Left lung (tissue), 10 donors: ENCODE results near the gene NXT1. TPM values are rescaled to one million over a fixed set of nuclear protein-coding genes. Genes with fewer than 3 reads are reported as not detected.

Experiments used
- ATAC-seq: fragments of 200-7000 bp; cut with Tn5 transposase; one replicate; pipeline ENCODE4 v1.9.1; 2020; ENCODE audit warnings: moderate library complexity
- DNase-seq, 4 donors: peaks; one replicate each; pipeline ENCODE4 v3.0.0-alpha.2; 2013 to 2020
- H3K27ac ChIP-seq, 2 donors: fragments of 200-600 bp; sonication (generic) in 1 of 2; one replicate each; pipeline versions ENCODE4 v1.5.0 to v1.8.0; 2020 to 2021
- H3K27me3 ChIP-seq, 2 donors: fragments of 200-600 bp; sonication (generic) in 1 of 2; one replicate each; pipeline versions ENCODE4 v1.5.0 to v1.8.0; 2020 to 2021
- H3K36me3 ChIP-seq, 2 donors: fragments of 200-600 bp; sonication (generic) in 1 of 2; one replicate each; pipeline versions ENCODE4 v1.5.0 to v1.8.0; 2020 to 2021
- H3K4me1 ChIP-seq, 2 donors: fragments of 200-600 bp; one replicate each; pipeline ENCODE4 v1.8.0; 2021
- H3K4me3 ChIP-seq, 2 donors: fragments of 200-600 bp; sonication (generic) in 1 of 2; one replicate each; pipeline versions ENCODE4 v1.5.0 to v1.8.0; 2020 to 2021; ENCODE audit warnings: mild to moderate bottlenecking in 1 of 2
- H3K9me3 ChIP-seq, 2 donors: fragments of 200-600 bp; sonication (generic) in 1 of 2; one replicate each; pipeline versions ENCODE4 v1.5.0 to v1.8.0; 2020 to 2021
- CTCF ChIP-seq, 2 donors: fragments of 200-600 bp; sonication (generic) in 1 of 2; IDR thresholded peaks; one replicate each; pipeline versions ENCODE4 v1.5.0 to v1.8.0; 2021; ENCODE audit warnings: antibody characterized with exemption in 2 of 2
- intact Hi-C, 2 donors: fragments of 100-400 bp; cut with DNase I; formaldehyde crosslinking; loops; one replicate each; pipeline versions ENCODE4 v1.11.2 to v1.14.2; 2022
- polyA plus RNA-seq, 6 donors: library from polyadenylated mRNA; unstranded; fragments of 120-200 nt; gene quantifications; one replicate each; pipeline ENCODE4 v1.2.1, GENCODE V29; 2013; ENCODE audit not compliant: insufficient read length in 6 of 6
- total RNA-seq, 2 donors: library from RNA; stranded (reverse); fragmentation: NEBNext Ultra II Directional; extraction: Animal tissue kit (Norgen Biotek cat#: 25700); gene quantifications; one replicate each; pipeline ENCODE4 v1.2.1, GENCODE V29; 2021
- donor health status: DM: no; HTN: yes; CAD: no.
- donor health status: DM: no; HTN: no; CAD: no.

The NXT1 gene
- total and polyA plus RNA-seq, 8 donors: 12.0 to 19.4 (median 16.2) TPM

DNA sequence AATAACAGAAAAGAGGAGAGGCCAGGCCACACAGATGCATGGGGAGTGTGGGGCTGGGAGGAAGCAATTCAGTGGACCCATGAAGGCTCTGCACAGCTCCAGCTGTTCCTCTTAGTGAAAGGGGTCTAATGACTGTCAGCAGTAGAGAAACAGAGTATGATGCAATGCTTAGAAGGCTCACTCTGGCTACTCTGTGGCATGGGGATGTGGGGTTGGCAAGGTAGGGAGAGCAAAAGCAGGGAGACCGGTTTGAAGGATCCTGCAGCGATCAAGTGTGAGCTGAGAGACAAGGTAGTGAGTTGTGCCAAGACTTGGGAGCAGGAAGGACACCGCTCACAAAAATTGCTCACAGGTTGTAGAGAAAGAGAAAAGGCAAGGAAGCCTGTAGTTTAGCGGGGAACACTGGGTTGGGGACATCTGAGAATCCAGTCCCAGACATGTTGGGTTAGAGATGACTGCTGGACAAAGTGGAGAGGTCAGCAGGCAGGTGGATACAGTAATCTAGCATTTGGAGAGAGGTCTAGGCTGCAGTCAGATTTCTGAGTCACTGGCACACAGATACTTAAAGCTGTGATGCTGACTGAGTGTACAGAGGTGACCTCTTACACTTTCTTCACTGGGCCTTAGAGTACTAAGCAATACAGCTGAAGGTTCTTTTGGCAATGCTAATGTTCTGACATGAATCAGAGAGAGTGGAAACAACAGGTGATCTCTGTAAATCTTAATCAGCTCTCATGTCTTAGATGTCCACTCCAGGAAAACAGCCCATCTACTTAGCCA, 43.6 kb downstream of the NXT1 start:
- H3K4me1 ChIP-seq: peaks cover 8 to 15% of the 10 kb centered on the region in 2 donors
- no peaks in the 10 kb centered on the region for H3K9me3 ChIP-seq
- no peak overlapping the region for H3K27ac ChIP-seq
- H3K36me3 ChIP-seq: peaks cover 0 to 54% of the 10 kb centered on the region in 2 donors
- TF ChIP-seq CTCF (IDR thresholded peaks at IDR 0.05): no peak
- ATAC-seq (peak; percentile 77), DNase-seq (no peak)
- no peaks in the 10 kb centered on the region for H3K27me3 ChIP-seq
- intact Hi-C loops: no loop called here
- H3K4me3 ChIP-seq: no peak overlapping the region

GRCh38 chr20:23396950-23397627, 46.5 kb downstream of the NXT1 start:
- intact Hi-C loops: no loop called here
- H3K36me3 ChIP-seq: peaks cover 0 to 46% of the 10 kb centered on the region in 2 donors
- DNase-seq: no peak
- no peaks in the 10 kb centered on the region for H3K27me3 ChIP-seq
- H3K4me3 ChIP-seq: no peak overlapping the region
- peaks cover 8 to 27% of the 10 kb centered on the region in 2 donors for H3K4me1 ChIP-seq
- TF ChIP-seq CTCF (IDR thresholded peaks at IDR 0.05): no peak
- peak overlapping the region in 1 of 2 donors; percentile 53 for H3K27ac ChIP-seq
- no peak for ATAC-seq
- H3K9me3 ChIP-seq: no peaks in the 10 kb centered on the region

- intact Hi-C loops: no loop called here
- peak; percentile 43 for ATAC-seq
- peaks cover 8 to 27% of the 10 kb centered on the region in 2 donors for H3K4me1 ChIP-seq
These were observed 47.4 kb downstream of the NXT1 start for GRCh38 chr20:23397961-23398360.

DNA sequence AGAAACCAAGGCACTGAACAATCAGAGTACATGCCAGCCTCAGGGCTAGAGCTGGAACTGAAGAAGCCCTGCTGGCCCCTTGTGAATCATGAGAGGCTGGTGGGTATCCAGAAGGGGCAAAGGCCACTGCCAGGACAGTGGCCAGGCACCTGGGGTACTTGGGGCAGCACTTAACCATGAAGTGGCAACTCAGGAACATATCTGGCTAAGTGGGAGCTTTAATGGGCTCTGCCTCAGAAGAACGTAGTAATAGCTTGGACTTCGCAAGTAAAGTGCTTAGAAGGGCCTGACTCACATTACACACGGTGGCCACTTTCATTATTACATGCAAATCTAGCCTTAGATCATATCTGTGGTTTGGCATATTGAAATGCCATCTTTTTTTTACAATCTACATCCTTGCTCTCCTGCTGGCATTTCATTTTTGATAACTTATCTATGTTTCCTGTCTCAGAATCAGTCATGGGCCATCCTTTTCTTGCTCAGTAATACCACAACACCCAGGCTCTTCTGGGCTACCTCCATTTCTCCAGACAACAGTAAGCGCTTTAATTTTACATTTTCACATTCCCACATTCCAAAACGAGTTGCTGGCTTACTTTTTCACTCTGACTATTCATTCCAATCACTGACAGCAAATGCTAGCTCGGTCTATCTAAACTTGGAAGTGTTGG, 49.1 kb downstream of the NXT1 start:
- H3K4me1 ChIP-seq: peaks cover 8 to 38% of the 10 kb centered on the region in 2 donors
- ATAC-seq (peak; percentile 94), DNase-seq (peak in 1 of 4 donors; percentile 43)
- H3K4me3 ChIP-seq: no peak overlapping the region
- no peaks in the 10 kb centered on the region for H3K9me3 ChIP-seq
- intact Hi-C loops: no loop called here
- peak in 1 of 2 donors; percentile 27 for TF ChIP-seq CTCF (IDR thresholded peaks at IDR 0.05)
- H3K36me3 ChIP-seq: peaks cover 0 to 22% of the 10 kb centered on the region in 2 donors
- no peak overlapping the region for H3K27ac ChIP-seq
- H3K27me3 ChIP-seq: no peaks in the 10 kb centered on the region

More at GRCh38 chr20:23397961-23398360, 47.4 kb downstream of the NXT1 start:
- Histone ChIP-seq H3K27me3 (no peaks in the 10 kb centered on the region), H3K4me3 (no peak overlapping the region), H3K9me3 (no peaks in the 10 kb centered on the region), H3K27ac (peak overlapping the region in 1 of 2 donors; percentile 53), H3K36me3 (peaks cover 0 to 39% of the 10 kb centered on the region in 2 donors)
- no peak for TF ChIP-seq CTCF (IDR thresholded peaks at IDR 0.05)
- no peak for DNase-seq

DNA sequence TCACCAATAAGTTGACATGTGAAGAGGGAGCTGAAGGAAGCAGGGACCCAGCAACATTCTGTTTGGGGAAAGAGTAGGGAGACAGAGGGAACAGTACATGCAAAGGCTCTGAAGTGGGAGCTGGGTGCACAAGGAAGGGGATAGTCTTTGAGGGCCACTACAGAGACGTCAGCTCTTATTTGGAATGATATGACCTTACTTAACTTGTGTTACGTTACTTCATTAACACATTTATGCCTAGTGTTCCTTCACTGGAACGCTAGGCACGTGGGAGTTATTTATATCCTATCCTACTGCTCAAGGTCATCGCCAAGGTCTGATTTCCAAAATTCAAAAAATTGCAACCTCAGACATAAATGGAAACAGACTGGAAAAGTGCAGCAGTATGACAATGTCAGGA, 50.5 kb downstream of the NXT1 start:
- Histone ChIP-seq H3K4me1 (peaks cover 8 to 40% of the 10 kb centered on the region in 2 donors), H3K27ac (no peak overlapping the region), H3K4me3 (no peak overlapping the region), H3K36me3 (peaks cover 0 to 16% of the 10 kb centered on the region in 2 donors), H3K9me3 (no peaks in the 10 kb centered on the region), H3K27me3 (no peaks in the 10 kb centered on the region)
- intact Hi-C loops: no loop called here
- TF ChIP-seq CTCF (IDR thresholded peaks at IDR 0.05): no peak
- DNase-seq (no peak), ATAC-seq (no peak)
